PC-9 (cell line): ENCODE results near the gene CNDP1. TPM values are rescaled to one million over a fixed set of nuclear protein-coding genes. Genes with fewer than 3 reads are reported as not detected.

Experiments
- BruUV-seq: library from RNA; stranded (reverse); fragments of 400-500 nt; replicated peaks from 2 replicates; lab custom pipeline; 2021; lab: Mats Ljungman, UMichigan
- CTCF ChIA-PET: fragments of 300-600 bp; sonication (Branson Sonifier 250); formaldehyde crosslinking; loops from one replicate; lab custom pipeline; 2022; ENCODE audit warnings: antibody characterized with exemption; lab: Charles Lee
- POLR2A ChIA-PET: fragments of 300-600 bp; sonication (Branson Sonifier 250); formaldehyde crosslinking; loops from one replicate; lab custom pipeline; 2022; ENCODE audit warnings: antibody characterized with exemption; ENCODE audit not compliant: unreplicated experiment; lab: Charles Lee
- DNase-seq, 2 experiments: peaks; one replicate each; pipeline versions ENCODE4 v3.0.0 to v3.0.0-alpha.2; 2015 to 2022; ENCODE audit warnings: mixed read lengths in 1 of 2
- H2AFZ ChIP-seq: fragments of 200-600 bp; sonication (generic); 2 replicates; pipeline ENCODE4 v1.8.1; 2017; ENCODE audit warnings: antibody characterized with exemption
- H3F3A ChIP-seq: fragments of 200-600 bp; sonication (generic); 2 replicates; pipeline ENCODE4 v1.8.1; 2017; ENCODE audit warnings: antibody characterized with exemption, mild to moderate bottlenecking, low read depth; ENCODE audit not compliant: insufficient read depth
- H3K27ac ChIP-seq: fragments of 200-600 bp; sonication (generic); 2 replicates; pipeline ENCODE4 v1.6.1; 2016; ENCODE audit warnings: mixed run types
- H3K27me3 ChIP-seq: fragments of 200-600 bp; sonication (generic); 2 replicates; pipeline ENCODE4 v1.6.1; 2016; ENCODE audit warnings: low read depth, mixed run types; ENCODE audit not compliant: insufficient read depth
- H3K36me3 ChIP-seq: fragments of 200-600 bp; sonication (generic); 2 replicates; pipeline ENCODE4 v1.6.1; 2016; ENCODE audit warnings: low read depth, mixed run types
- H3K4me1 ChIP-seq: fragments of 200-600 bp; sonication (generic); replicated peaks from 2 replicates; pipeline ENCODE4 v1.6.1; 2016; ENCODE audit warnings: mixed run types; ENCODE audit not compliant: insufficient read depth
- H3K4me2 ChIP-seq: fragments of 200-600 bp; sonication (generic); 2 replicates; pipeline ENCODE4 v1.6.1; 2017; ENCODE audit warnings: mixed run types
- H3K4me3 ChIP-seq: fragments of 200-600 bp; sonication (generic); 2 replicates; pipeline ENCODE4 v1.6.1; 2016; ENCODE audit warnings: mixed run types
- H3K79me2 ChIP-seq: fragments of 200-600 bp; sonication (generic); 2 replicates; pipeline ENCODE4 v1.6.1; 2017; ENCODE audit warnings: low read depth, mixed run types
- H3K9me2 ChIP-seq: fragments of 200-600 bp; sonication (generic); 2 replicates; pipeline ENCODE4 v1.8.1; 2017; ENCODE audit warnings: mild to moderate bottlenecking; ENCODE audit not compliant: insufficient read depth
- H3K9me3 ChIP-seq: fragments of 200-600 bp; sonication (generic); 2 replicates; pipeline ENCODE4 v1.8.1; 2016; ENCODE audit warnings: low read depth; ENCODE audit not compliant: insufficient read depth
- H4K20me1 ChIP-seq: fragments of 200-600 bp; sonication (generic); 2 replicates; pipeline ENCODE4 v1.8.1; 2017; ENCODE audit not compliant: insufficient read depth
- EZH2 ChIP-seq: fragments of 200-600 bp; sonication (generic); IDR thresholded peaks from 2 replicates; pipeline ENCODE4 v1.8.0; 2017; ENCODE audit warnings: antibody characterized with exemption, low read depth
- intact Hi-C: fragments of 100-400 bp; cut with micrococcal nuclease; formaldehyde crosslinking; loops from one replicate; pipeline ENCODE4 v1.10.0; 2022; ENCODE audit not compliant: unreplicated experiment
- total RNA-seq: library from RNA; stranded (reverse); gene quantifications from 2 replicates; pipeline ENCODE4 v1.2.3, GENCODE V29; 2021
- TF ChIP-seq, protein P1 (sequence below): fragments of 200-600 bp; sonication (generic); conservative IDR thresholded peaks from 2 replicates; pipeline ENCODE4 v1.6.1; 2017; ENCODE audit warnings: mixed run types, antibody characterized with exemption, mild to moderate bottlenecking, moderate library complexity

CNDP1 gene
- total RNA-seq, 1 experiment from 2014 or later = not detected

DNA sequence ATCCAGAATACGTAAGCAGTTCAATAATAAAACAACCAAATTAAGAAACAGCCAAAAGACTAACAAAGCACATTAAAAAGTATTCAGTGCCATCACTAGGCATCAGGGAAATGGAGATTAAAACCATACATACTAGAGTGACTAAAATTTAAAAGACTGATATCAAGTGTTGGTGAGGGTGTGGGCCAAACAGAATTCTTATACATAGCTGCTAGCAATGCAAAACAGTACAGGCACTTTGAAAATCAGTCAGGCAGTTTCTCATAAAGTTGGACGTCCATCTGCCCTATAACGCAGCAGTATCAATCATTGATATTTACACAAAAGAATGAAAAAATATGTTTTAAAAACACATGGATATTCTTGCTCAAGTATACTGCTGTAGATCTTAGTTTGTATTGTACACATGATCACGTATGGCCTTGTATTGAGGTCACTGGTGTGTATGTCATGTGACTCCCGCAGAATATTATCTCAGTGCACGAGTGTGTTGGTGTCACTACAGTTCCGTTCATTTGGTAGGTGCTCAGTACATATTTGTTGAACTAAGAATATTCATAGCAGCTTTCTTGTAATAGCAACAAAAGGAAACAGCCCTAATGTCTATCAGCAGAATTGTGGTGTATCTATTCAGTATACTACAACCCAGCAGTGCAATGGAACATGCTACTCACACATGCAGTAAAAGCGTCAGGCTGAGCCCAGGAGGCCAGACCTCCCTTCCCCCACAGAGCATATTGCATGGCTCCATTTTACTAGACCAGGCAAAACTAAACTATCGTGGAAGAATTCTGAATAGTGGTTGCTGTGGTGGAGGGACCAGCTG lies 92.0 kb downstream of the CNDP1 start:
- BruUV-seq = no TSS peak
- Histone ChIP-seq H3K9me3 (0 out of 2 replicates have a peak, but pooled peaks cover 2% of the 10 kb centered on the region), H3K79me2 (no peaks in the 10 kb centered on the region), H2AFZ (no peak overlapping the region), H3K4me3 (no peak overlapping the region), H3K27ac (no peak overlapping the region), H3K27me3 (no peaks in the 10 kb centered on the region), H4K20me1 (no peaks in the 10 kb centered on the region), H3K9me2 (no peaks in the 10 kb centered on the region), H3K36me3 (no peaks in the 10 kb centered on the region), H3K4me1 (no peaks in the 10 kb centered on the region), H3F3A (no peaks in the 10 kb centered on the region), H3K4me2 (no peak overlapping the region)
- POLR2A ChIA-PET = no interaction called here
- CTCF ChIA-PET = no interaction called here
- TF ChIP-seq, protein P1, sequence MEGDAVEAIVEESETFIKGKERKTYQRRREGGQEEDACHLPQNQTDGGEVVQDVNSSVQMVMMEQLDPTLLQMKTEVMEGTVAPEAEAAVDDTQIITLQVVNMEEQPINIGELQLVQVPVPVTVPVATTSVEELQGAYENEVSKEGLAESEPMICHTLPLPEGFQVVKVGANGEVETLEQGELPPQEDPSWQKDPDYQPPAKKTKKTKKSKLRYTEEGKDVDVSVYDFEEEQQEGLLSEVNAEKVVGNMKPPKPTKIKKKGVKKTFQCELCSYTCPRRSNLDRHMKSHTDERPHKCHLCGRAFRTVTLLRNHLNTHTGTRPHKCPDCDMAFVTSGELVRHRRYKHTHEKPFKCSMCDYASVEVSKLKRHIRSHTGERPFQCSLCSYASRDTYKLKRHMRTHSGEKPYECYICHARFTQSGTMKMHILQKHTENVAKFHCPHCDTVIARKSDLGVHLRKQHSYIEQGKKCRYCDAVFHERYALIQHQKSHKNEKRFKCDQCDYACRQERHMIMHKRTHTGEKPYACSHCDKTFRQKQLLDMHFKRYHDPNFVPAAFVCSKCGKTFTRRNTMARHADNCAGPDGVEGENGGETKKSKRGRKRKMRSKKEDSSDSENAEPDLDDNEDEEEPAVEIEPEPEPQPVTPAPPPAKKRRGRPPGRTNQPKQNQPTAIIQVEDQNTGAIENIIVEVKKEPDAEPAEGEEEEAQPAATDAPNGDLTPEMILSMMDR = no peak
- TF ChIP-seq EZH2 = no peak
- intact Hi-C loops = no loop called here
- no peak for DNase-seq

- TF ChIP-seq, protein P1 = no peak
- no peak for TF ChIP-seq EZH2
- H4K20me1 ChIP-seq = no peaks in the 10 kb centered on the region
- no peaks in the 10 kb centered on the region for H3F3A ChIP-seq
- H3K27ac ChIP-seq = no peak overlapping the region
- H3K4me1 ChIP-seq = no peaks in the 10 kb centered on the region
- intact Hi-C loops = no loop called here
- no peak for DNase-seq
- H3K9me3 ChIP-seq = 0 out of 2 replicates have a peak, but pooled peaks cover 2% of the 10 kb centered on the region
- no TSS peak for BruUV-seq
- H2AFZ ChIP-seq = no peak overlapping the region
- no peaks in the 10 kb centered on the region for H3K79me2 ChIP-seq
- H3K9me2 ChIP-seq = no peaks in the 10 kb centered on the region
- ChIA-PET CTCF (no interaction called here), POLR2A (no interaction called here)
- H3K27me3 ChIP-seq = no peaks in the 10 kb centered on the region
- no peaks in the 10 kb centered on the region for H3K36me3 ChIP-seq
- no peak overlapping the region for H3K4me3 ChIP-seq
- no peak overlapping the region for H3K4me2 ChIP-seq
These were observed 96.5 kb downstream of the CNDP1 start for GRCh38 chr18:74630804-74631203.

GRCh38 chr18:74631212-74631611 lies 96.9 kb downstream of the CNDP1 start:
- no peak overlapping the region for H3K4me2 ChIP-seq
- CTCF ChIA-PET = no interaction called here
- intact Hi-C loops = no loop called here
- 0 out of 2 replicates have a peak, but pooled peaks cover 2% of the 10 kb centered on the region for H3K9me3 ChIP-seq
- no peaks in the 10 kb centered on the region for H3K4me1 ChIP-seq
- H3K4me3 ChIP-seq = no peak overlapping the region
- no TSS peak for BruUV-seq
- H3K36me3 ChIP-seq = no peaks in the 10 kb centered on the region
- H3K79me2 ChIP-seq = no peaks in the 10 kb centered on the region
- no peak for DNase-seq
- H2AFZ ChIP-seq = no peak overlapping the region
- no peaks in the 10 kb centered on the region for H3F3A ChIP-seq
- no peaks in the 10 kb centered on the region for H4K20me1 ChIP-seq
- no peak overlapping the region for H3K27ac ChIP-seq
- no peaks in the 10 kb centered on the region for H3K27me3 ChIP-seq
- no peaks in the 10 kb centered on the region for H3K9me2 ChIP-seq
- TF ChIP-seq EZH2 = no peak
- TF ChIP-seq, protein P1 = no peak
- POLR2A ChIA-PET = no interaction called here
